Osteoblast (primary cell): ENCODE results near the gene USF2. TPM values are rescaled to one million over a fixed set of nuclear protein-coding genes. Genes with fewer than 3 reads are reported as not detected.

Source experiments
- DNase-seq: peaks from one replicate; pipeline ENCODE4 v3.0.0; 2011; ENCODE audit warnings: low spot score, mixed read lengths; ENCODE audit not compliant: insufficient read length; ENCODE audit errors: missing footprints
- H2AFZ ChIP-seq: 2 replicates; pipeline ENCODE4 v1.6.0; 2011; ENCODE audit warnings: mild to moderate bottlenecking, low read length
- H3K27ac ChIP-seq: 2 replicates; pipeline ENCODE4 v1.5.1; 2011; ENCODE audit warnings: mild to moderate bottlenecking, low read depth, low read length, moderate library complexity
- H3K27me3 ChIP-seq: 2 replicates; pipeline ENCODE4 v1.6.0; 2012; ENCODE audit warnings: mild to moderate bottlenecking, control low read depth, inconsistent platforms, low read length, moderate library complexity; ENCODE audit not compliant: insufficient read depth
- H3K36me3 ChIP-seq: 2 replicates; pipeline ENCODE4 v1.5.1; 2011; ENCODE audit warnings: mild to moderate bottlenecking, low read length, control low read depth, moderate library complexity; ENCODE audit not compliant: insufficient read depth
- H3K4me1 ChIP-seq: 2 replicates; pipeline ENCODE4 v1.5.1; 2011; ENCODE audit warnings: mild to moderate bottlenecking, low read length, control low read depth, moderate library complexity; ENCODE audit not compliant: insufficient read depth
- H3K4me2 ChIP-seq: 2 replicates; pipeline ENCODE4 v1.6.0; 2011; ENCODE audit warnings: mild to moderate bottlenecking, low read length; ENCODE audit not compliant: insufficient read depth
- H3K4me3 ChIP-seq: fragments of 200-600 bp; sonication (generic); 3 replicates; pipeline ENCODE4 v1.5.1; 2012; ENCODE audit warnings: mild to moderate bottlenecking, low read length, inconsistent platforms; ENCODE audit not compliant: insufficient read depth
- H3K79me2 ChIP-seq: 2 replicates; pipeline ENCODE4 v1.6.0; 2012; ENCODE audit warnings: mild to moderate bottlenecking, low read length, control low read depth, inconsistent platforms; ENCODE audit not compliant: insufficient read depth
- H3K9me3 ChIP-seq: 2 replicates; pipeline ENCODE4 v1.5.1; 2011; ENCODE audit warnings: low read depth, low read length, control low read depth
- H4K20me1 ChIP-seq: 2 replicates; pipeline ENCODE4 v1.6.0; 2012; ENCODE audit warnings: mild to moderate bottlenecking, low read length, control low read depth; ENCODE audit not compliant: insufficient read depth
- CTCF ChIP-seq: IDR thresholded peaks from 2 replicates; pipeline ENCODE4 v1.5.1; 2011; ENCODE audit warnings: mild to moderate bottlenecking, low read depth, low read length, moderate library complexity; ENCODE audit errors: extremely low read depth
- total RNA-seq: library from RNA; depleted of rRNA; stranded (reverse); fragments of >200 nt; gene quantifications from 2 replicates; pipeline ENCODE4 v1.2.3, GENCODE V29; 2012

Gene USF2
- total RNA-seq, 1 donor = 66.2 TPM

DNA sequence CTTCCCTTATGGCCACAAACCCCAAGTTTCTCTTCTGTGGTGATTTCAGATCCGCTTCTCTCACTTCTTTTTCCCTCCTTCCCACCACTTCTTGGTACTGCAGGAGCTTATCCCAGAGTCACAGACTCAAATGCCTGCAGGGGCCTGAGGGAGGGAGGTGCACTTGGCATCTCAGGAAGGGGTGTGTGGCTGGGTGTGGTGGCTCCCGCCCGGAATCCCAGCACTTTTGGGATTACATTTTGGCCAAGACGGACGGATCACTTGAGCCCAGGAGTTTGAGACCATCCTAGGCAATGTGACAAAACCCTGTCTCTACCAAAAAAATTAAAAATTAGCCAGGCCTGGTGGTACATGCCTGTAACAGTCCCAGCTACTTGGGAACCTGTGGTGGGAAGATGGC, 5.6 kb downstream of the USF2 start:
- H4K20me1 ChIP-seq = peaks cover 12% of the 10 kb centered on the region
- H3K27ac ChIP-seq = no peak overlapping the region
- H3K4me2 ChIP-seq = no peak overlapping the region
- H3K4me1 ChIP-seq = no peaks in the 10 kb centered on the region
- peaks cover 41% of the 10 kb centered on the region for H3K36me3 ChIP-seq
- DNase-seq = peak; percentile 18
- H3K79me2 ChIP-seq = peaks cover 4% of the 10 kb centered on the region
- H2AFZ ChIP-seq = no peak overlapping the region
- no peak overlapping the region for H3K4me3 ChIP-seq
- H3K9me3 ChIP-seq = no peaks in the 10 kb centered on the region
- H3K27me3 ChIP-seq = no peaks in the 10 kb centered on the region
- no peak for TF ChIP-seq CTCF

GRCh38 chr19:35276706-35277281, 8.0 kb downstream of the USF2 start:
- H3K9me3 ChIP-seq = no peaks in the 10 kb centered on the region
- TF ChIP-seq CTCF = no peak
- no peak overlapping the region for H3K4me3 ChIP-seq
- no peak overlapping the region for H3K27ac ChIP-seq
- H4K20me1 ChIP-seq = peaks cover 6% of the 10 kb centered on the region
- H3K4me2 ChIP-seq = no peak overlapping the region
- H3K27me3 ChIP-seq = peaks cover 3% of the 10 kb centered on the region
- H3K4me1 ChIP-seq = no peaks in the 10 kb centered on the region
- H3K79me2 ChIP-seq = no peaks in the 10 kb centered on the region
- H3K36me3 ChIP-seq = peaks cover 27% of the 10 kb centered on the region
- no peak overlapping the region for H2AFZ ChIP-seq
- DNase-seq = peak; percentile 81

DNA sequence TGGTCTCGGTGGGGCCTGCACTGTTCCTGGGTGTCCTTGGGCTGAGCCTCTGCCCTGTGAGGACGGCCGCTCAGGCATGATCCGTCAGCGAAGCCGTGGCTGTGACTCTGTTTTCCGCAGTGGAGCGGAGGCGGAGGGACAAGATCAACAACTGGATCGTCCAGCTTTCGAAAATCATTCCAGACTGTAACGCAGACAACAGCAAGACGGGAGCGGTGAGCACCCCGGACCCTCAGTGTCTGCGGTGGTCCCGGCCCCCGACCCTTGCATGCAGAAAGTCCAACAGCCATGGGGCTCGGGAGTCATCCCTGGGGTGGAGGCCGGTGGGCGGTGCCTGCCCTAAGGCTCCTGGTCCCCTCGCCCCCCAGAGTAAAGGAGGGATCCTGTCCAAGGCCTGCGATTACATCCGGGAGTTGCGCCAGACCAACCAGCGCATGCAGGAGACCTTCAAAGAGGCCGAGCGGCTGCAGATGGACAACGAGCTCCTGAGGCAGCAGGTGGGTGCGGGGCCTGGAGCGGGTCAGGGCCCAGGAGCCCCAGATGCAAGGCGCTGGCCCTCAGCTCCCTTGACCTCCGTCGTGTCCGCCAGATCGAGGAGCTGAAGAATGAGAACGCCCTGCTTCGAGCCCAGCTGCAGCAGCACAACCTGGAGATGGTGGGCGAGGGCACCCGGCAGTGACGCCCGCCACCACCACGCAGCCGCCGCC, 10.0 kb downstream of the USF2 start:
- Histone ChIP-seq H3K36me3 (peaks cover 21% of the 10 kb centered on the region), H3K27me3 (peaks cover 19% of the 10 kb centered on the region), H3K9me3 (no peaks in the 10 kb centered on the region), H3K4me3 (no peak overlapping the region), H3K27ac (no peak overlapping the region), H3K4me1 (no peaks in the 10 kb centered on the region), H3K4me2 (no peak overlapping the region), H3K79me2 (no peaks in the 10 kb centered on the region), H2AFZ (no peak overlapping the region), H4K20me1 (no peaks in the 10 kb centered on the region)
- no peak for TF ChIP-seq CTCF
- peak; percentile 81 for DNase-seq

- Histone ChIP-seq H3K79me2 (no peaks in the 10 kb centered on the region), H3K4me2 (no peak overlapping the region), H3K36me3 (peaks cover 16% of the 10 kb centered on the region), H3K9me3 (no peaks in the 10 kb centered on the region), H3K4me1 (no peaks in the 10 kb centered on the region), H3K27me3 (peaks cover 19% of the 10 kb centered on the region), H2AFZ (no peak overlapping the region), H3K4me3 (no peak overlapping the region), H4K20me1 (no peaks in the 10 kb centered on the region), H3K27ac (no peak overlapping the region)
- DNase-seq = peak; percentile 21
- TF ChIP-seq CTCF = no peak
These were observed 10.6 kb downstream of the USF2 start for GRCh38 chr19:35279374-35279773.
